Ovary (tissue), 9 donors: ENCODE results near the gene KCNJ6. TPM values are rescaled to one million over a fixed set of nuclear protein-coding genes. Genes with fewer than 3 reads are reported as not detected.

ENCODE experiments used
- DNase-seq, 5 donors: peaks; one replicate each; pipeline ENCODE4 v3.0.0-alpha.2; 2019 to 2020
- H3K27ac ChIP-seq, 2 donors: fragments of 200-600 bp; one replicate each; pipeline versions ENCODE4 v1.5.1 to v1.8.0; 2019 to 2022
- H3K27me3 ChIP-seq: fragments of 200-600 bp; one replicate; pipeline ENCODE4 v1.8.0; 2022
- H3K36me3 ChIP-seq: fragments of 200-600 bp; sonication (generic); one replicate; pipeline ENCODE4 v1.5.1; 2019
- H3K4me1 ChIP-seq: one replicate; pipeline ENCODE4 v1.8.1; 2013; ENCODE audit warnings: mild to moderate bottlenecking, moderate library complexity; ENCODE audit not compliant: insufficient read depth
- H3K4me3 ChIP-seq: fragments of 200-600 bp; sonication (generic); one replicate; pipeline ENCODE4 v1.5.1; 2017
- H3K9me3 ChIP-seq, 2 donors: fragments of 200-600 bp in 1 of 2; sonication (generic) in 1 of 2; one replicate each; pipeline versions ENCODE4 v1.5.1 to v1.8.1; 2013 to 2019; ENCODE audit warnings: mild to moderate bottlenecking in 1 of 2, moderate library complexity in 1 of 2
- CTCF ChIP-seq, 3 donors: fragments of 450-650 bp in 2 of 3; fragments of 200-600 bp in 1 of 3; IDR thresholded peaks; one replicate each; pipeline versions ENCODE4 v1.5.1 to v1.8.0; 2016 to 2022; ENCODE audit warnings: antibody characterized with exemption in 3 of 3, mild to moderate bottlenecking in 1 of 3
- EP300 ChIP-seq: sonication (generic); formaldehyde crosslinking; IDR thresholded peaks from one replicate; pipeline ENCODE4 v1.6.1; 2017; ENCODE audit warnings: antibody characterized with exemption
- POLR2A ChIP-seq: fragments of 450-650 bp; IDR thresholded peaks from one replicate; pipeline ENCODE4 v1.6.1; 2017; ENCODE audit warnings: antibody characterized with exemption, mild to moderate bottlenecking, moderate library complexity
- WGBS, 3 donors: extraction: QIAGEN DNeasy Blood & Tissue Kit in 1 of 3; methylation state at CpG; one replicate each; pipeline versions ENCODE4 v1.1.5 to v1.1.7; 2013 to 2017; 5-methylcytosine and 5-hydroxymethylcytosine counted together
- intact Hi-C, 4 donors: fragments of 100-400 bp; cut with DNase I; formaldehyde crosslinking; loops; one replicate each; pipeline versions ENCODE4 v1.11.0 to v1.15.1; 2022 to 2023
- polyA plus RNA-seq, 2 donors: library from polyadenylated mRNA; stranded (reverse); fragments of 200-250 nt in 1 of 2; fragments of 350-450 nt in 1 of 2; fragmentation: Illumina TruSeq in 1 of 2; extraction: RNeasy Lipid Tissue Mini Kit (QIAGEN cat#74804) in 1 of 2; gene quantifications; one replicate each; pipeline ENCODE4 v1.2.3, GENCODE V29; 2013 to 2014
- total RNA-seq, 7 donors: library from RNA; depleted of rRNA in 2 of 7; stranded (reverse); fragments of >200 nt in 2 of 7; fragmentation: NEBNext Ultra II Directional in 3 of 7; extraction: Animal tissue kit (Norgen Biotek cat#: 25700) in 3 of 7; gene quantifications; one replicate each; pipeline versions ENCODE4 v1.1.0 to v1.2.4, GENCODE V29; 2016 to 2023
- donor health status: DM: no; HTN: no; CAD: no; lungs with moderate emphysema.
- donor health status: DM: no; HTN: no; CAD: no.
- donor health status: Bipolar disorder and iron deficiency.
- donor health status: DM: yes; HTN: yes; CAD: no.
- donor health status: DM: no; HTN: no; CAD: no.
- donor health status: DM: yes; HTN: yes; CAD: no.

Gene KCNJ6
- total and polyA plus RNA-seq, 9 donors, result 0.01 TPM; not detected in 8

GRCh38 chr21:37670883-37671282, 245.4 kb downstream of the KCNJ6 start:
- H3K36me3 ChIP-seq, result no peaks in the 10 kb centered on the region
- TF ChIP-seq EP300, result no peak
- TF ChIP-seq CTCF (IDR thresholded peaks at IDR 0.05), result no peak
- no peak for TF ChIP-seq POLR2A

GRCh38 chr21:37669249-37669648, 247.0 kb downstream of the KCNJ6 start:
- no peaks in the 10 kb centered on the region for H3K9me3 ChIP-seq
- 73 to 86% (median 81%) methylated on average over 3 of the region's 3 CpGs for WGBS, 3 donors

More at GRCh38 chr21:37670883-37671282, 245.4 kb downstream of the KCNJ6 start:
- Histone ChIP-seq H3K4me3 (no peak overlapping the region), H3K9me3 (no peaks in the 10 kb centered on the region), H3K27me3 (no peaks in the 10 kb centered on the region), H3K27ac (no peak overlapping the region), H3K4me1 (no peaks in the 10 kb centered on the region)
- no peak for DNase-seq
- WGBS, 3 donors, result 52 to 80% (median 75%) methylated on average over 2 of the region's 2 CpGs
- intact Hi-C loops, result loop anchor here in 2 of 4 donors (10.0 kb wide), 1 partner anchor 684 kb away; no protein-coding TSS in a partner anchor

GRCh38 chr21:37668462-37669239, 247.6 kb downstream of the KCNJ6 start:
- no peaks in the 10 kb centered on the region for H3K27me3 ChIP-seq
- H3K9me3 ChIP-seq, result no peaks in the 10 kb centered on the region
- no peak for DNase-seq
- TF ChIP-seq CTCF (IDR thresholded peaks at IDR 0.05) (no peak), POLR2A (no peak), EP300 (no peak)
- intact Hi-C loops, result no loop called here
- H3K4me1 ChIP-seq, result no peaks in the 10 kb centered on the region
- H3K36me3 ChIP-seq, result no peaks in the 10 kb centered on the region
- H3K27ac ChIP-seq, result no peak overlapping the region
- WGBS, 3 donors, result 87 to 90% (median 90%) methylated on average over 7 of the region's 7 CpGs
- no peak overlapping the region for H3K4me3 ChIP-seq

More at GRCh38 chr21:37669249-37669648, 247.0 kb downstream of the KCNJ6 start:
- Histone ChIP-seq H3K4me1 (no peaks in the 10 kb centered on the region), H3K27ac (no peak overlapping the region), H3K27me3 (no peaks in the 10 kb centered on the region), H3K36me3 (no peaks in the 10 kb centered on the region), H3K4me3 (no peak overlapping the region)
- DNase-seq, result no peak
- no peak for TF ChIP-seq CTCF (IDR thresholded peaks at IDR 0.05)
- no peak for TF ChIP-seq POLR2A
- no peak for TF ChIP-seq EP300
- intact Hi-C loops, result no loop called here

- Histone ChIP-seq H3K4me3 (no peak overlapping the region), H3K27ac (no peak overlapping the region), H3K27me3 (no peaks in the 10 kb centered on the region), H3K36me3 (no peaks in the 10 kb centered on the region), H3K9me3 (no peaks in the 10 kb centered on the region), H3K4me1 (no peaks in the 10 kb centered on the region)
- WGBS, 3 donors, result 96 to 99% (median 97%) methylated on average over 19 of the region's 19 CpGs
- intact Hi-C loops, result no loop called here
- DNase-seq, result no peak
- no peak for TF ChIP-seq CTCF (IDR thresholded peaks at IDR 0.05)
- TF ChIP-seq POLR2A, result no peak
- no peak for TF ChIP-seq EP300
Measured at GRCh38 chr21:37667380-37667779, 248.9 kb downstream of the KCNJ6 start.
